SU-DHL-6 (cell line): ENCODE measurements around the gene TTC13.

ENCODE experiments used
- H2AFZ ChIP-seq: fragments of 200-600 bp; sonication (generic); 2 replicates; pipeline ENCODE4 v1.6.1; 2014; ENCODE audit warnings: low read depth, mild to moderate bottlenecking, moderate library complexity, mixed read lengths, antibody characterized with exemption, low read length; ENCODE audit not compliant: severe bottlenecking
- H3F3A ChIP-seq: fragments of 200-600 bp; shearing (Covaris generic); 2 replicates; pipeline ENCODE4 v1.6.0; 2016; ENCODE audit warnings: antibody characterized with exemption, mild to moderate bottlenecking; ENCODE audit not compliant: insufficient read depth
- H3K27ac ChIP-seq: fragments of 200-600 bp; sonication (generic); 2 replicates; pipeline ENCODE4 v1.5.1; 2016; ENCODE audit warnings: low read depth, mild to moderate bottlenecking, low read length, moderate library complexity, mixed read lengths
- H3K27me3 ChIP-seq: fragments of 200-600 bp; sonication (generic), shearing (Covaris generic); 2 replicates; pipeline ENCODE4 v1.6.0; 2014; ENCODE audit warnings: mild to moderate bottlenecking, low read length
- H3K36me3 ChIP-seq: fragments of 200-600 bp; sonication (generic); 2 replicates; pipeline ENCODE4 v1.6.1; 2014; ENCODE audit warnings: mild to moderate bottlenecking, low read length, mixed read lengths
- H3K4me2 ChIP-seq: fragments of 300-600, 200-600 bp; shearing (Covaris generic), sonication (generic); 2 replicates; pipeline ENCODE4 v1.6.0; 2014; ENCODE audit warnings: low read length, low read depth, mild to moderate bottlenecking; ENCODE audit not compliant: poor library complexity, severe bottlenecking
- H3K4me3 ChIP-seq: fragments of 200-600 bp; sonication (generic); 2 replicates; pipeline ENCODE4 v1.5.1; 2014; ENCODE audit warnings: antibody characterized with exemption, low read length, mild to moderate bottlenecking, mixed read lengths; ENCODE audit not compliant: insufficient read depth, poor library complexity, severe bottlenecking
- H3K79me2 ChIP-seq: fragments of 200-600 bp; sonication (generic); 2 replicates; pipeline ENCODE4 v1.6.1; 2014; ENCODE audit warnings: mild to moderate bottlenecking, low read length, moderate library complexity; ENCODE audit not compliant: insufficient read depth
- H3K9ac ChIP-seq: fragments of 200-600 bp; sonication (generic); 2 replicates; pipeline ENCODE4 v1.7.0; 2014; ENCODE audit warnings: mild to moderate bottlenecking, low read length
- H3K9me2 ChIP-seq: fragments of 200-600 bp; sonication (generic); replicated peaks from 2 replicates; pipeline ENCODE4 v1.6.1; 2014; ENCODE audit warnings: low read length; ENCODE audit not compliant: insufficient read depth
- H3K9me3 ChIP-seq: fragments of 200-600 bp; sonication (generic); 2 replicates; pipeline ENCODE4 v1.6.1; 2014; ENCODE audit warnings: low read length, mixed read lengths; ENCODE audit not compliant: insufficient read depth
- H4K20me1 ChIP-seq: fragments of 200-600 bp; sonication (generic); 2 replicates; pipeline ENCODE4 v1.6.1; 2014; ENCODE audit warnings: low read depth, mild to moderate bottlenecking, antibody characterized with exemption, low read length, moderate library complexity, mixed read lengths
- EZH2phosphoT487 ChIP-seq: fragments of 200-600 bp; sonication (generic), shearing (Covaris generic); conservative IDR thresholded peaks from 2 replicates; pipeline ENCODE4 v1.6.1; 2018; ENCODE audit warnings: mild to moderate bottlenecking, antibody characterized with exemption, low read length, moderate library complexity, mixed read lengths
- TF ChIP-seq, protein P1 (sequence below): fragments of 200-600 bp; sonication (generic); IDR thresholded peaks from one replicate; pipeline ENCODE4 v1.5.1; 2017; ENCODE audit warnings: antibody characterized with exemption, mild to moderate bottlenecking, low read length, moderate library complexity; ENCODE audit not compliant: insufficient read depth, poor library complexity, severe bottlenecking

The TTC13 gene

DNA sequence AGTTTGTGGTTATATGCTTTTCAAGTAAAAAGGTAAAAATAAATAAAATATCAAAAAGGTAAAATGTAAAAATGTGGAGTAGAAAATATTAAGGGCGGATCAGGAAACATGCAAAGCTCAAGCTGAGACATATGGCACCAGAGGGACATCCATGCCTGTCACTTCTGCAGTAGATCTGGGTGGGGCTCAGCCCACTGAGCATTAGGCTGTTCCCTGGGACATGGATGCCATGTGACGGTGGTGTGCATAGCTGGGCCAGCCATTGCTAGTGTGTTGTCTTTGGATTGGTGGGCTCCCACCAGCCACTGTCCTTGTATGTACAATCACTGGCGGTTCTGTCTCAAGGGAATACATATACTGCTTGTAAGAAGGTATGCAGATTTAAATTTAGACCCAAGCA is 3.0 kb downstream of the TTC13 start:
- Histone ChIP-seq H3K4me2 (no peak overlapping the region), H3K36me3 (no peaks in the 10 kb centered on the region), H3K9me3 (no peaks in the 10 kb centered on the region), H3K4me3 (no peak overlapping the region), H3K9ac (no peak overlapping the region), H4K20me1 (peaks cover 2% of the 10 kb centered on the region; the same call in 1 of the 2 replicates), H3K9me2 (no peaks in the 10 kb centered on the region), H3K79me2 (peaks cover 88% of the 10 kb centered on the region), H3F3A (0 out of 2 replicates have a peak, but pooled peaks cover 5% of the 10 kb centered on the region), H2AFZ (no peak overlapping the region), H3K27ac (no peak overlapping the region), H3K27me3 (no peaks in the 10 kb centered on the region)
- no peak for TF ChIP-seq EZH2phosphoT487
- TF ChIP-seq, protein P1, sequence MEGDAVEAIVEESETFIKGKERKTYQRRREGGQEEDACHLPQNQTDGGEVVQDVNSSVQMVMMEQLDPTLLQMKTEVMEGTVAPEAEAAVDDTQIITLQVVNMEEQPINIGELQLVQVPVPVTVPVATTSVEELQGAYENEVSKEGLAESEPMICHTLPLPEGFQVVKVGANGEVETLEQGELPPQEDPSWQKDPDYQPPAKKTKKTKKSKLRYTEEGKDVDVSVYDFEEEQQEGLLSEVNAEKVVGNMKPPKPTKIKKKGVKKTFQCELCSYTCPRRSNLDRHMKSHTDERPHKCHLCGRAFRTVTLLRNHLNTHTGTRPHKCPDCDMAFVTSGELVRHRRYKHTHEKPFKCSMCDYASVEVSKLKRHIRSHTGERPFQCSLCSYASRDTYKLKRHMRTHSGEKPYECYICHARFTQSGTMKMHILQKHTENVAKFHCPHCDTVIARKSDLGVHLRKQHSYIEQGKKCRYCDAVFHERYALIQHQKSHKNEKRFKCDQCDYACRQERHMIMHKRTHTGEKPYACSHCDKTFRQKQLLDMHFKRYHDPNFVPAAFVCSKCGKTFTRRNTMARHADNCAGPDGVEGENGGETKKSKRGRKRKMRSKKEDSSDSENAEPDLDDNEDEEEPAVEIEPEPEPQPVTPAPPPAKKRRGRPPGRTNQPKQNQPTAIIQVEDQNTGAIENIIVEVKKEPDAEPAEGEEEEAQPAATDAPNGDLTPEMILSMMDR, result no peak

DNA sequence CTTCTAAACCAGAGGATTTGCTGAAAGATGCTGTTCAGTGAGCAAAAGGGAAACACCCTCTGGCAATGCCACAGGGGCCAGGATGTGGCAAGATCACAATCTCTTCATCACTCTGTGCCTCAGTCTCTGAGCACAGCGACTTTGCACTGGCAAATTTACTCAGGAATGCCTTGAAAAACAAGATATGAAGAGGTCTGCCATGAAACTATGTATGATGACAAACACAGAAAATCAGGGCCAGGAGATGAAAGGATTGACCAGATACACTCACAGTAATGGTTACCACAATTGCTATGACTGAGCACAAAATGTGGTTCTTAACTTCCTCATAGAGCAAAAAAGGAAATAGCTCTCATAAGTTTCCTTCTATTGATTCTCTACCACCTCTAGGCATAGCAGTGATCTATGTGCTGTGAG is 5.8 kb downstream of the TTC13 start:
- no peak overlapping the region for H3K9ac ChIP-seq
- H3K4me2 ChIP-seq, result peak overlapping the region; percentile 5
- H3F3A ChIP-seq, result 0 out of 2 replicates have a peak, but pooled peaks cover 5% of the 10 kb centered on the region
- no peaks in the 10 kb centered on the region for H3K9me2 ChIP-seq
- no peak overlapping the region for H2AFZ ChIP-seq
- peak overlapping the region; percentile 43 for H3K27ac ChIP-seq
- no peaks in the 10 kb centered on the region for H3K9me3 ChIP-seq
- no peaks in the 10 kb centered on the region for H3K27me3 ChIP-seq
- H3K79me2 ChIP-seq, result peaks cover 89% of the 10 kb centered on the region
- TF ChIP-seq EZH2phosphoT487, result no peak
- TF ChIP-seq, protein P1, result no peak
- H4K20me1 ChIP-seq, result peaks cover 2% of the 10 kb centered on the region; the same call in 1 of the 2 replicates
- no peak overlapping the region for H3K4me3 ChIP-seq
- no peaks in the 10 kb centered on the region for H3K36me3 ChIP-seq

DNA sequence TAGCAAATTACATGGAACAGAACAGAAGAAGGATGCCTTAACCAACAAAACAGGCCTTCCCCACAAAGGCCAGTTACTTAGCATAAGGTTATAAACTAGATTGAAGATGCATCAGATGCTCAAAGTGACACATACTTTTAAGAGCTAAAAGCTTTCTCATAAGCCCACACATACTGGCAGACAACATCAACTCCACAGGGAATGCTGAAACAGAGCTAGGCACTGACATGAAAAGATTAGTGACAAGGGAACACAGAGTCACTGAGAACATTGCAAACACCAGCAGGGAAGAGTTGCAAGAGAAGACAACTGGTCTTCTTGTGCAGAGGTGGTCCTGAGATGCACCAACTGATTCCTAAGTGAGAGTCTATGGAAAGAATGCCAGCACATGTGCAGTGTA is 6.9 kb downstream of the TTC13 start:
- Histone ChIP-seq H3K9me2 (no peaks in the 10 kb centered on the region), H3K27me3 (no peaks in the 10 kb centered on the region), H3F3A (0 out of 2 replicates have a peak, but pooled peaks cover 5% of the 10 kb centered on the region), H3K9me3 (no peaks in the 10 kb centered on the region), H3K79me2 (peaks cover 84% of the 10 kb centered on the region), H3K9ac (no peak overlapping the region), H3K4me3 (no peak overlapping the region), H3K4me2 (no peak overlapping the region), H4K20me1 (no peaks in the 10 kb centered on the region; the same call in 1 of the 2 replicates), H3K27ac (no peak overlapping the region), H3K36me3 (no peaks in the 10 kb centered on the region), H2AFZ (no peak overlapping the region)
- no peak for TF ChIP-seq EZH2phosphoT487
- TF ChIP-seq, protein P1, result no peak
